H9 (cell line): ENCODE measurements around the gene GFPT1. TPM values are rescaled to one million over a fixed set of nuclear protein-coding genes. Genes with fewer than 3 reads are reported as not detected.

ENCODE experiments used
- DNase-seq: peaks from one replicate; pipeline ENCODE4 v3.0.0-alpha.2; 2017
- H2AFZ ChIP-seq: one replicate; pipeline ENCODE4 v1.6.1; 2013; ENCODE audit warnings: mild to moderate bottlenecking, low read length, control low read depth, moderate library complexity
- H2AK5ac ChIP-seq: 2 replicates; pipeline ENCODE4 v1.6.1; 2013; ENCODE audit warnings: low read length, control low read depth, mixed read lengths; ENCODE audit not compliant: insufficient read length
- H2BK120ac ChIP-seq: one replicate; pipeline ENCODE4 v1.6.1; 2013; ENCODE audit warnings: low read depth, mild to moderate bottlenecking, low read length, control low read depth, inconsistent platforms; ENCODE audit not compliant: poor library complexity, severe bottlenecking
- H2BK12ac ChIP-seq: 2 replicates; pipeline ENCODE4 v1.6.1; 2013; ENCODE audit warnings: low read length, control low read depth, mixed read lengths, low read depth; ENCODE audit not compliant: insufficient read length
- H2BK15ac ChIP-seq: 2 replicates; pipeline ENCODE4 v1.6.1; 2013; ENCODE audit warnings: low read depth, low read length, control low read depth
- H2BK20ac ChIP-seq: one replicate; pipeline ENCODE4 v1.6.1; 2013; ENCODE audit warnings: low read depth, mild to moderate bottlenecking, low read length, control low read depth, inconsistent platforms; ENCODE audit not compliant: poor library complexity, severe bottlenecking
- H2BK5ac ChIP-seq: 2 replicates; pipeline ENCODE4 v1.6.1; 2013; ENCODE audit warnings: low read length, control low read depth, mixed read lengths; ENCODE audit not compliant: insufficient read length
- H3K14ac ChIP-seq: 2 replicates; pipeline ENCODE4 v1.6.1; 2013; ENCODE audit warnings: low read length, control low read depth; ENCODE audit not compliant: insufficient read depth
- H3K18ac ChIP-seq: 2 replicates; pipeline ENCODE4 v1.6.1; 2013; ENCODE audit warnings: low read depth, mild to moderate bottlenecking, mixed read lengths, low read length, control low read depth; ENCODE audit not compliant: insufficient read length
- H3K23ac ChIP-seq: 2 replicates; pipeline ENCODE4 v1.6.1; 2013; ENCODE audit warnings: low read length, control low read depth, mixed read lengths, low read depth; ENCODE audit not compliant: insufficient read length
- H3K23me2 ChIP-seq: 2 replicates; pipeline ENCODE4 v1.6.1; 2013; ENCODE audit warnings: low read depth, mild to moderate bottlenecking, mixed read lengths, low read length, control low read depth; ENCODE audit not compliant: insufficient read length, poor library complexity, severe bottlenecking
- H3K27ac ChIP-seq: 2 replicates; pipeline ENCODE4 v1.5.1; 2013; ENCODE audit warnings: low read length, control low read depth, mixed read lengths, low read depth; ENCODE audit not compliant: insufficient read length
- H3K27me3 ChIP-seq: 2 replicates; pipeline ENCODE4 v1.6.1; 2013; ENCODE audit warnings: low read length, control low read depth, inconsistent platforms; ENCODE audit not compliant: insufficient read depth
- H3K4ac ChIP-seq: 2 replicates; pipeline ENCODE4 v1.6.1; 2013; ENCODE audit warnings: low read depth, mild to moderate bottlenecking, control low read depth, inconsistent platforms, low read length, moderate library complexity
- H3K4me1 ChIP-seq: 2 replicates; pipeline ENCODE4 v1.6.1; 2013; ENCODE audit warnings: low read length, control low read depth, inconsistent platforms; ENCODE audit not compliant: insufficient read depth
- H3K4me2 ChIP-seq: 2 replicates; pipeline ENCODE4 v1.6.1; 2013; ENCODE audit warnings: low read length, control low read depth, mixed read lengths; ENCODE audit not compliant: insufficient read length, insufficient read depth
- H3K56ac ChIP-seq: 2 replicates; pipeline ENCODE4 v1.6.1; 2013; ENCODE audit warnings: low read depth, mild to moderate bottlenecking, mixed read lengths, low read length, control low read depth; ENCODE audit not compliant: insufficient read length
- H3K79me1 ChIP-seq: 2 replicates; pipeline ENCODE4 v1.6.1; 2013; ENCODE audit warnings: low read depth, mild to moderate bottlenecking, moderate library complexity, low read length, control low read depth, inconsistent platforms; ENCODE audit not compliant: insufficient read depth, poor library complexity, severe bottlenecking
- H3K79me2 ChIP-seq: 2 replicates; pipeline ENCODE4 v1.6.1; 2013; ENCODE audit warnings: low read length, control low read depth, inconsistent platforms; ENCODE audit not compliant: insufficient read depth
- H3K9ac ChIP-seq: 2 replicates; pipeline ENCODE4 v1.6.1; 2013; ENCODE audit warnings: low read length, control low read depth, mixed read lengths; ENCODE audit not compliant: insufficient read length; ENCODE audit errors: extremely low read depth
- H3K9me3 ChIP-seq: one replicate; pipeline ENCODE4 v1.6.1; 2013; ENCODE audit warnings: low read depth, low read length, inconsistent platforms; ENCODE audit not compliant: control insufficient read depth
- H3T11ph ChIP-seq: one replicate; pipeline ENCODE4 v1.6.1; 2013; ENCODE audit warnings: mild to moderate bottlenecking, low read length, control low read depth, inconsistent platforms
- H4K20me1 ChIP-seq: one replicate; pipeline ENCODE4 v1.6.1; 2013; ENCODE audit not compliant: control insufficient read depth, insufficient read length, insufficient read depth
- H4K5ac ChIP-seq: 2 replicates; pipeline ENCODE4 v1.6.1; 2013; ENCODE audit warnings: low read depth, mild to moderate bottlenecking, mixed read lengths, low read length, control low read depth; ENCODE audit not compliant: insufficient read length
- H4K8ac ChIP-seq: replicated peaks from 2 replicates; pipeline ENCODE4 v1.6.1; 2013; ENCODE audit warnings: low read length, control low read depth, mixed read lengths, low read depth; ENCODE audit not compliant: insufficient read length
- H4K91ac ChIP-seq: 2 replicates; pipeline ENCODE4 v1.6.1; 2013; ENCODE audit warnings: low read depth, mild to moderate bottlenecking, moderate library complexity, mixed read lengths, low read length, control low read depth; ENCODE audit not compliant: insufficient read length
- H3K27ac Mint-ChIP-seq, 3 experiments: 2 replicates in 2 of 3; 3 replicates in 1 of 3; pipeline ENCODE4 v1.8.0; 2020 to 2021; ENCODE audit warnings: mixed read lengths in 3 of 3, mild to moderate bottlenecking in 1 of 3, moderate library complexity in 1 of 3
- H3K27me3 Mint-ChIP-seq: 2 replicates; pipeline ENCODE4 v1.8.0; 2021; ENCODE audit warnings: low read depth, mild to moderate bottlenecking, moderate library complexity, mixed read lengths
- H3K36me3 Mint-ChIP-seq, 3 experiments: 2 replicates in 2 of 3; 3 replicates in 1 of 3; pipeline ENCODE4 v1.8.0; 2020 to 2021; ENCODE audit warnings: low read depth in 3 of 3, mixed read lengths in 3 of 3; ENCODE audit not compliant: insufficient read depth in 1 of 3
- H3K4me1 Mint-ChIP-seq, 2 experiments: 2 replicates each; pipeline ENCODE4 v1.8.0; 2020; ENCODE audit warnings: mixed read lengths in 2 of 2
- H3K4me3 Mint-ChIP-seq, 2 experiments: 2 replicates in 1 of 2; 3 replicates in 1 of 2; pipeline ENCODE4 v1.8.0; 2020 to 2021; ENCODE audit warnings: mild to moderate bottlenecking in 2 of 2, mixed read lengths in 2 of 2, moderate library complexity in 1 of 2
- H3K9me3 Mint-ChIP-seq, 2 experiments: 2 replicates in 1 of 2; 3 replicates in 1 of 2; pipeline ENCODE4 v1.8.0; 2020; ENCODE audit warnings: mild to moderate bottlenecking in 2 of 2, mixed read lengths in 2 of 2, moderate library complexity in 1 of 2
- CTCF ChIP-seq: fragments of 200-600 bp; sonication (generic); conservative IDR thresholded peaks from 3 replicates; pipeline ENCODE4 v1.8.0; 2021; ENCODE audit warnings: antibody characterized with exemption, mild to moderate bottlenecking
- WGBS: extraction: QIAGEN DNeasy Blood & Tissue Kit; methylation state at CpG from one replicate; pipeline ENCODE4 v1.1.7; 2013; ENCODE audit warnings: missing lambda C conversion rate, low lambda C conversion rate, mixed read lengths; ENCODE audit not compliant: insufficient read length; ENCODE audit errors: extremely low coverage; 5-methylcytosine and 5-hydroxymethylcytosine counted together
- total RNA-seq: library from RNA; stranded (reverse); gene quantifications from 2 replicates; pipeline ENCODE4 v1.2.1, GENCODE V29; 2021

The GFPT1 gene
- total RNA-seq, 1 experiment from 2014 or later = 84.4 TPM

GRCh38 chr2:69322631-69323030, 64.4 kb downstream of the GFPT1 start:
- Histone ChIP-seq H3T11ph (no peak overlapping the region), H3K23me2 (no peaks in the 10 kb centered on the region), H3K9me3 (no peaks in the 10 kb centered on the region), H4K91ac (no peak overlapping the region), H3K79me2 (no peaks in the 10 kb centered on the region), H4K5ac (no peak overlapping the region), H3K18ac (no peak overlapping the region), H2BK20ac (no peak overlapping the region), H2AK5ac (no peak overlapping the region), H3K27me3 (no peaks in the 10 kb centered on the region), H2BK120ac (no peak overlapping the region), H3K23ac (no peak overlapping the region), H3K56ac (no peak overlapping the region), H3K14ac (no peak overlapping the region), H2BK12ac (no peak overlapping the region), H3K9ac (no peak overlapping the region), H2AFZ (no peak overlapping the region), H3K27ac (no peak overlapping the region), H3K4me1 (no peaks in the 10 kb centered on the region), H4K8ac (no peak overlapping the region), H4K20me1 (no peaks in the 10 kb centered on the region), H3K4ac (no peak overlapping the region), H2BK15ac (no peak overlapping the region), H3K79me1 (no peaks in the 10 kb centered on the region), H2BK5ac (no peak overlapping the region), H3K4me2 (no peak overlapping the region)
- no peaks in the 10 kb centered on the region; a peak in 1 of 5 replicates for H3K9me3 Mint-ChIP-seq
- WGBS = no CpG with 5 or more reads among the region's 1 CpG
- H3K27me3 Mint-ChIP-seq = no peaks in the 10 kb centered on the region
- H3K4me1 Mint-ChIP-seq = no peaks in the 10 kb centered on the region
- no peak for DNase-seq
- H3K36me3 Mint-ChIP-seq = peaks cover 14 to 54% (median 53%) of the 10 kb centered on the region in 3 experiments
- no peak overlapping the region for H3K4me3 Mint-ChIP-seq
- H3K27ac Mint-ChIP-seq = no peak overlapping the region
- TF ChIP-seq CTCF = no peak
